Smooth muscle cell (in vitro differentiated cells): ENCODE measurements around the gene RCBTB1. TPM values are rescaled to one million over a fixed set of nuclear protein-coding genes. Genes with fewer than 3 reads are reported as not detected.
A peak's percentile ranks its signal among the peaks of the same experiment; 100 is the strongest.

Source experiments
- DNase-seq: peaks from one replicate; lab custom pipeline; 2025; ENCODE audit not compliant: unreplicated experiment; lab: John Stamatoyannopoulos, UW
- H2AFZ ChIP-seq: fragments of 200-600 bp; sonication (generic); 2 replicates; pipeline ENCODE4 v1.6.0; 2016; ENCODE audit warnings: antibody characterized with exemption, low read depth, mild to moderate bottlenecking
- H3F3A ChIP-seq: fragments of 200-600 bp; sonication (generic); 2 replicates; pipeline ENCODE4 v1.6.0; 2017; ENCODE audit warnings: antibody characterized with exemption, low read depth
- H3K27ac ChIP-seq: fragments of 200-600 bp; sonication (generic); 2 replicates; pipeline ENCODE4 v1.5.1; 2016; ENCODE audit warnings: low read depth, mild to moderate bottlenecking
- H3K27me3 ChIP-seq: fragments of 200-600 bp; sonication (generic); 2 replicates; pipeline ENCODE4 v1.6.1; 2016; ENCODE audit warnings: low read depth, mild to moderate bottlenecking
- H3K36me3 ChIP-seq: fragments of 200-600 bp; sonication (generic); 2 replicates; pipeline ENCODE4 v1.5.1; 2016; ENCODE audit warnings: low read depth
- H3K4me1 ChIP-seq: fragments of 200-600 bp; sonication (generic); 2 replicates; pipeline ENCODE4 v1.5.1; 2016; ENCODE audit warnings: low read depth
- H3K4me2 ChIP-seq: fragments of 200-600 bp; sonication (generic); 2 replicates; pipeline ENCODE4 v1.6.0; 2016; ENCODE audit warnings: mild to moderate bottlenecking
- H3K4me3 ChIP-seq: fragments of 200-600 bp; sonication (generic); 2 replicates; pipeline ENCODE4 v1.5.1; 2016; ENCODE audit warnings: mild to moderate bottlenecking
- H3K79me2 ChIP-seq: fragments of 200-600 bp; sonication (generic); 2 replicates; pipeline ENCODE4 v1.6.0; 2016; ENCODE audit warnings: low read depth, mild to moderate bottlenecking
- H3K9ac ChIP-seq: fragments of 200-600 bp; sonication (generic); 2 replicates; pipeline ENCODE4 v1.6.0; 2016; ENCODE audit warnings: low read depth
- H3K9me3 ChIP-seq: fragments of 200-600 bp; sonication (generic); replicated peaks from 2 replicates; pipeline ENCODE4 v1.5.1; 2016; ENCODE audit warnings: low read depth
- H4K20me1 ChIP-seq: fragments of 200-600 bp; sonication (generic); 2 replicates; pipeline ENCODE4 v1.6.0; 2016; ENCODE audit warnings: low read depth
- WGBS: methylation state at CpG from one replicate; pipeline ENCODE4 v1.1.7; 2016; ENCODE audit warnings: low lambda C conversion rate; 5-methylcytosine and 5-hydroxymethylcytosine counted together
- polyA plus RNA-seq: library from polyadenylated mRNA; unstranded; fragments of >200 nt; fragmentation: Nextera tagmentation; extraction: Ambion mirVana; gene quantifications from 2 replicates; pipeline ENCODE4 v1.2.1, GENCODE V29; 2016
- total RNA-seq: library from RNA; depleted of rRNA; stranded (reverse); fragments of >200 nt; gene quantifications from 2 replicates; pipeline ENCODE4 v1.2.3, GENCODE V29; 2014
- TF ChIP-seq, protein P1 (sequence below): fragments of 200-600 bp; sonication (generic); IDR thresholded peaks from 2 replicates; pipeline ENCODE4 v1.5.1; 2017; ENCODE audit warnings: borderline replicate concordance, mild to moderate bottlenecking, antibody characterized with exemption; ENCODE audit not compliant: insufficient read depth, poor library complexity, severe bottlenecking

Gene RCBTB1
- total and polyA plus RNA-seq, 2 experiments from 2014 or later: 10.7 to 26.8 TPM

DNA sequence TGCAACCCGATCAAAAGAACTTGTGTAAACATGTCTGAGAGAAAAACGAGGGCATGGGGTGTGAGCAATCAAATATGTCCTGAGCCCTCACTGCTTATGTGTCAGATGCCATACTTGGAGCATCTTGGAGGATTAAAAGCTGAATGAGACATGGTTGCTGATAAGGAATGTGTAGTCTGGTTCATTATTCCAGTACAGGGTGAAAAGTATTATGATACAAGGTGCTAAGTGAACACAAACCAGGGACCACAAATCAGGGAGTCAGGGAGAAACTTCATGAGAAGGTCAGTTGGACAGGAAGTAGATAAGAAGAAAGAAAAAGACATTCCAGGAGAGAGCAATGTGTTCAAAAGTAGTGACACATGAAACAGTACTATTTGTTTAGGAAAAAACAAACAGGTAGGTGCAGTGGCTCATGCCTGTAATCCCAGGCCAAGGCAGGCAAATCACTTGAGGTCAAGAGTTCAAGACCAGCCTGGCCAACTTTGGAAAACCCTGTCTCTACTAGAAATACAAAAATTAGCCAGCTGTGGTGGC, 2.0 kb upstream of the RCBTB1 start:
- Histone ChIP-seq H2AFZ (peak overlapping the region; percentile 84), H3K36me3 (no peaks in the 10 kb centered on the region), H3K4me1 (peaks cover 15% of the 10 kb centered on the region), H3K9ac (no peak overlapping the region), H3K4me3 (no peak overlapping the region), H3K27ac (peak overlapping the region; percentile 86), H3F3A (peaks cover 7% of the 10 kb centered on the region), H3K9me3 (no peaks in the 10 kb centered on the region), H3K79me2 (peaks cover 5% of the 10 kb centered on the region), H3K4me2 (no peak overlapping the region), H4K20me1 (no peaks in the 10 kb centered on the region), H3K27me3 (no peaks in the 10 kb centered on the region)
- TF ChIP-seq, protein P1, sequence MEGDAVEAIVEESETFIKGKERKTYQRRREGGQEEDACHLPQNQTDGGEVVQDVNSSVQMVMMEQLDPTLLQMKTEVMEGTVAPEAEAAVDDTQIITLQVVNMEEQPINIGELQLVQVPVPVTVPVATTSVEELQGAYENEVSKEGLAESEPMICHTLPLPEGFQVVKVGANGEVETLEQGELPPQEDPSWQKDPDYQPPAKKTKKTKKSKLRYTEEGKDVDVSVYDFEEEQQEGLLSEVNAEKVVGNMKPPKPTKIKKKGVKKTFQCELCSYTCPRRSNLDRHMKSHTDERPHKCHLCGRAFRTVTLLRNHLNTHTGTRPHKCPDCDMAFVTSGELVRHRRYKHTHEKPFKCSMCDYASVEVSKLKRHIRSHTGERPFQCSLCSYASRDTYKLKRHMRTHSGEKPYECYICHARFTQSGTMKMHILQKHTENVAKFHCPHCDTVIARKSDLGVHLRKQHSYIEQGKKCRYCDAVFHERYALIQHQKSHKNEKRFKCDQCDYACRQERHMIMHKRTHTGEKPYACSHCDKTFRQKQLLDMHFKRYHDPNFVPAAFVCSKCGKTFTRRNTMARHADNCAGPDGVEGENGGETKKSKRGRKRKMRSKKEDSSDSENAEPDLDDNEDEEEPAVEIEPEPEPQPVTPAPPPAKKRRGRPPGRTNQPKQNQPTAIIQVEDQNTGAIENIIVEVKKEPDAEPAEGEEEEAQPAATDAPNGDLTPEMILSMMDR: no peak
- no peak for DNase-seq
- 31% methylated on average over 2 of the region's 2 CpGs for WGBS

- Histone ChIP-seq H3K9ac (peak overlapping the region; percentile 24), H3K4me2 (peak overlapping the region; percentile 100), H3K27me3 (no peaks in the 10 kb centered on the region), H4K20me1 (no peaks in the 10 kb centered on the region), H3K9me3 (no peaks in the 10 kb centered on the region), H3K4me1 (peaks cover 15% of the 10 kb centered on the region), H3K79me2 (peaks cover 5% of the 10 kb centered on the region), H3K36me3 (no peaks in the 10 kb centered on the region), H2AFZ (peak overlapping the region; percentile 84), H3F3A (peaks cover 7% of the 10 kb centered on the region), H3K27ac (peak overlapping the region; percentile 86), H3K4me3 (no peak overlapping the region)
- TF ChIP-seq, protein P1: no peak
- no peak for DNase-seq
- WGBS: 78% methylated on average over 3 of the region's 3 CpGs
Measured at GRCh38 chr13:49586717-49587116, 1.4 kb upstream of the RCBTB1 start.

- peak overlapping the region; percentile 80 for H3K4me3 ChIP-seq
- peak overlapping the region; percentile 64 for H3K9ac ChIP-seq
- peaks cover 7% of the 10 kb centered on the region for H3F3A ChIP-seq
- TF ChIP-seq, protein P1: no peak
- peaks cover 15% of the 10 kb centered on the region for H3K4me1 ChIP-seq
- DNase-seq: no peak
- 1% methylated on average over 16 of the region's 16 CpGs for WGBS
- peak overlapping the region; percentile 100 for H3K4me2 ChIP-seq
- H2AFZ ChIP-seq: peak overlapping the region; percentile 100
- H4K20me1 ChIP-seq: no peaks in the 10 kb centered on the region
- H3K79me2 ChIP-seq: peaks cover 5% of the 10 kb centered on the region
- H3K27ac ChIP-seq: peak overlapping the region; percentile 29
- H3K36me3 ChIP-seq: no peaks in the 10 kb centered on the region
- H3K9me3 ChIP-seq: no peaks in the 10 kb centered on the region
- H3K27me3 ChIP-seq: no peaks in the 10 kb centered on the region
Measured at GRCh38 chr13:49584771-49585182, 581 bp downstream of the RCBTB1 start.
